ENCODE measurements around the gene SLC32A1.

DNA sequence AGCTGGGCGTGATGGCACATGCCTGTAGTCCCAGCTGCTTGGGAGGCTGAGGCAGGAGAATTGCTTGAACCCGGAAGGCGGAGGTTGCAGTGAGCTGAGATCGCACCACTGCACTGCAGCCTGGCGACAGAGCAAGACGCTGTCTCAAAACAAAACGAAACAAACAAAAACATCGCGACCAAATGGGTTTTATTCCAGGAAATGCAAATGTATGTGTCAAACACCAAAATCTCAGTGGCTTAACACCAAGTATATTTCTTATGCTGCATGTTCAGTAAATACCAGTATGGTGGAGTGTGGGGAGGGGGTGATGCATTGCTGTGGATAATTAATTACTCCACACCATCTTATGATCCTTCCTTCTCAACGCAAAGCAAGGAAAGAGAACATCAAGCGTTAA lies 52.1 kb downstream of the SLC32A1 start:
- TF ChIP-seq, protein P1, sequence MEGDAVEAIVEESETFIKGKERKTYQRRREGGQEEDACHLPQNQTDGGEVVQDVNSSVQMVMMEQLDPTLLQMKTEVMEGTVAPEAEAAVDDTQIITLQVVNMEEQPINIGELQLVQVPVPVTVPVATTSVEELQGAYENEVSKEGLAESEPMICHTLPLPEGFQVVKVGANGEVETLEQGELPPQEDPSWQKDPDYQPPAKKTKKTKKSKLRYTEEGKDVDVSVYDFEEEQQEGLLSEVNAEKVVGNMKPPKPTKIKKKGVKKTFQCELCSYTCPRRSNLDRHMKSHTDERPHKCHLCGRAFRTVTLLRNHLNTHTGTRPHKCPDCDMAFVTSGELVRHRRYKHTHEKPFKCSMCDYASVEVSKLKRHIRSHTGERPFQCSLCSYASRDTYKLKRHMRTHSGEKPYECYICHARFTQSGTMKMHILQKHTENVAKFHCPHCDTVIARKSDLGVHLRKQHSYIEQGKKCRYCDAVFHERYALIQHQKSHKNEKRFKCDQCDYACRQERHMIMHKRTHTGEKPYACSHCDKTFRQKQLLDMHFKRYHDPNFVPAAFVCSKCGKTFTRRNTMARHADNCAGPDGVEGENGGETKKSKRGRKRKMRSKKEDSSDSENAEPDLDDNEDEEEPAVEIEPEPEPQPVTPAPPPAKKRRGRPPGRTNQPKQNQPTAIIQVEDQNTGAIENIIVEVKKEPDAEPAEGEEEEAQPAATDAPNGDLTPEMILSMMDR (IDR thresholded peaks at IDR 0.05; ENCODE audit: low read depth, low read length, poor library complexity, severe bottlenecking) = no peak
- TF ChIP-seq EZH2phosphoT487 (IDR thresholded peaks at IDR 0.05; ENCODE audit: borderline replicate concordance, low read length) = no peak
